GM21360 (cell line): ENCODE results near the gene JPT2.

Experiments
- ATAC-seq: cut with Tn5 transposase; IDR thresholded peaks from one replicate; pipeline ENCODE4 v1.9.1; 2021; ENCODE audit warnings: mild to moderate bottlenecking, moderate library complexity; ENCODE audit not compliant: unreplicated experiment

JPT2 gene

DNA sequence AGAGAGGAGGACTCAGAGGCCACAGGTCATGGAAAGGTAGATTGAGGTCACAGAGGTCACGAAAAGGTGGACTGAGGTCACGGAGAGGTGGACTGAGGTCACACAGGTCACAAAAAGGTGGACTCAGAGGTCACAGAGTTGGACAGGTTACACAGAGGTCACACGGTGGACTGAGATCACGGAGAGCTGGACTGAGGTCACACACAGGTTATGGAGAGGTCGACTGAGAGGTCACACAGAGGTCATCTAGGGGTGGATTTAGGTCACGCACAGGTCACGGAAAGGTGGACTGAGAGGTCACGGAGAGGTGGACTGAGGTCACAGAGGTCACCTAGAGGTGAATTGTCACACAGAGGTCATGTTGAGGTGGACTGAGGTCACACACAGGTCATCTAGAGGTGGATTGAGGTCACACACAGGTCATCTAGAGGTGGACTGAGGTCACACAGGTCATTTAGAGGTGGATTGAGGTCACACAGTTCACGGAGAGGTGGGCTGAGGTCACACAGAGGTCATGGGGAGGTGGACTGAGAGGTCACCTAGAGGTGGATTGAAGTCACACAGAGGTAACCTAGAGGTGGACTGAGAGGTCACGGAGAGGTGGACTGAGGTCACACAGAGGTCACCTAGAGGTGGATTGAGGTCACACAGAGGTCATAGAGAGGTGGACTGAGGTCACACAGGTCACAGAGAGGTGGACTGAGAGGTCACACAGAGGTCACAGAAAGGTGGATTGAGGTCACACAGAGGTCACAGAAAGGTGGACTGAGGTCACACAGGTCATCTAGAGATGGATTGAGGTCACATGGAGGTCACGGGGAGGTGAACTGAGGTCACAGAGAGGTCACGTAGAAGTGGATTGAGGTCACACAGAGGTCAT, 26.7 kb upstream of the JPT2 start:
- no peak for ATAC-seq

DNA sequence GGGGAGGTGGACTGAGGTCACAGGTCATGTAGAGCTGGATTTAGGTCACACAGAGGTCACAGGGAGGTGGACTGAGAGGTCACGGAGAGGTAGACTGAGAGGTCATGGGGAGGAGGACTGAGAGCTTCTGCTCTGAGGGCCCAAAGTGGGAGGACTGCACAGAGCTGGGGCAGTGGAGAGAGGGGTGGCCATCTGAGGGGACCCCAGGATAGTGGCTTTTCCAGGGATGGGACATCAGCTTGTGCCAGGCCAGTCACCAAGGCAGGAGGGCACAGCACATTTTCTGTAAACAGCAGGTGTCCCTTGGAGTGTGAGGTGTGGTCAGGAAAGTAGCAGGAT, 26.1 kb upstream of the JPT2 start:
- ATAC-seq: no peak

DNA sequence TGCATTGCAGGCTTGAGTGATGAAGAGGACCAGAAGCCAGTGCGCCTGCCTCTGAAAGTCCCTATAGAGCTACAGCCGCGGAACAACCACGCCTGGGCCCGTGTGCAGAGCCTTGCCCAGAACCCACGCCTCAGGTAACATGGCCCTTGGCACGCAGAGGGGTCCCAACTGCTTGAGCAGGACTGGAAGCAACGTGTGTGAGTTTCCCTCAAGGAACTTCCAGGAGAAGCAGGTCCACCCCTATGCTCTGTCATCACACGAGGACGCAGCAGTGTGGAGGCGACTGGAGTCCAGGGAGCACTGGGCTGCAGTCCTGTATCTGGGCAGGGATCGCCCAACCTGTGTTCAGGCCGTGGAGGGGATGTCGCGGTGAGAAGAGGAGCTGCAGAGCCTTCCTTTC, 25.1 kb upstream of the JPT2 start:
- ATAC-seq: no peak

GRCh38 chr16:1654505-1655268, 23.4 kb upstream of the JPT2 start:
- no peak for ATAC-seq

GRCh38 chr16:1655269-1655807, 22.7 kb upstream of the JPT2 start:
- ATAC-seq: no peak

- no peak for ATAC-seq
Observed at GRCh38 chr16:1655909-1656807, 21.9 kb upstream of the JPT2 start.

DNA sequence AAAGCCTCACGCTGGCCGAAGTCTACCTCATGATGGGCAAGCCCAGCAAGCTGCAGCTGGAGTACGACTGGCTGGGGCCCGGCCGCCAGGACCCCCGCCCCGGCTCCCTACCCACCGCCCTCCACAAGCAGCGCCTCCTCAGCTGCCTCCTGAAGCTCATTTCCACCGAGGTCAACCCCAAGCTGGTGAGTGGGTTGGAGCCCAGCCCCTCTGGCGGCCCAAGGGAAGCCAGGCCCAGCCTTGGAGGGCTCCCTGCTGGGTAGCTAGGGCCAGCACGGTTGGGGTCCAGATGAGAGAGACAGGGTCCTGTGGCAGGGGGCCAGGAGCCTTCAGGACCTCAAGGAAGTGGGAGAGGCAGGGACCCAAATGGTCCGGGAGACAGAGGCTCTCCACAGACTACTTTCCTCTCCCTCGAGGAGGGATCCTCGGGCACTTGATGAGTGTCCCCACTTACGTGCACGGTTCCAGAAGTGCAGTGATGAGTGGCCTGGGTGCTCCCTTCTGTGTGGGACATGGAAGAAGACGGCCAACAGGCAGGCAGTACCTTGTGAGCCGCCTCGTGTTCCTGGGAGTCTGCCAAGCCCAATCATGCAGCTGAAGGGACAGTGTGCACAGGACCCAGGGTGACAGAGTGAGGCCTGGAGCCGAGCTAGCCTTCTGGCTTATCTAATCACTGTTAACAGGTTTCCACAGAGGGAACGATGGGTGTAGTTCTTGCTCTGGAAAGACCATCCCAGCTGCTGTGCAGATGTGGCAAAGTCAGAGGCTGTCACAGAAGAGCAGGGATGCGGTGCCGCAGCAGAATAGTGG, 21.1 kb upstream of the JPT2 start:
- ATAC-seq: no peak

DNA sequence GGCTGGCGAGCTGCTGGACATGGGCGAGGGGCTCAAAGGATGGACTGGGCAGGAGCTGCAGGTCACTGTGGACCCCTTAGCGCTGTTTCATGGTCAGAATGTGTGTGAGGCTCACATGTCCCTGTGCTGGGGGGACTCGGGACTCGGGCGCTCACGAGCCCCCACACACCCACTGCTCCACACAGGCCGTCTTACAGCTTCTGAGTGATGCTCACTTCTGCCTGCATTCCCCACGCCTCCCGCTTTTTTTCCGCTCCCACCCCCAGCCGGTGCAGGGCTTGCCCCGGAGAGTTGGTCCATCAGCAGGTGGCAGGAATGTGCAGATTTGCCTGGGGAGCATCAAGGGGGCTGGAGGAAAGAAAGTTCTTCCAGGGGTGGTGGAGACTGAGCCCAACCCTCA, 20.2 kb upstream of the JPT2 start:
- no peak for ATAC-seq

- no peak for ATAC-seq
Observed at GRCh38 chr16:1659031-1659430, 19.0 kb upstream of the JPT2 start.

- ATAC-seq: no peak
Observed at GRCh38 chr16:1661826-1662225, 16.3 kb upstream of the JPT2 start.

GRCh38 chr16:1662543-1662942, 15.5 kb upstream of the JPT2 start:
- no peak for ATAC-seq

DNA sequence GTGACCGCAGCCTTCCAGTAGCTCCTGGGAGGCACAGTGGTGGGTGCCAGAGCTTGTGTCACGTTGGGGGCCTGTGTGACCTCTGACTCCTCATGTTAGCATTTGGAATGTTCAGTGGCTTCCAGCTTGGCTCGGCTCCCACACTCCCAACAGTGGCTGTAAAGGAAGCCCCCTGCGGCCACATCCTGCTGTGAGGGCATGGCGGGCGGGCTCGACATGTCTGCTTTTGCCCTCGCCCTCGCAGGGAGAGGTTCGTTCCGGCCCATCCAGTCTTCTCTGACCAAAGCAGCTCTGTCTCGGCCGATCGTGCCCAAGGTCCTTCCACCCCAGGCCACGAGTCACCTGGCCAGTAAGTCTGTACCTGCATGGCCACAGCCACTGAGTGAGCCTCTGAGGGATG, 12.2 kb upstream of the JPT2 start:
- no peak for ATAC-seq

- ATAC-seq: no peak
Observed at GRCh38 chr16:1666316-1666715, 11.8 kb upstream of the JPT2 start.

DNA sequence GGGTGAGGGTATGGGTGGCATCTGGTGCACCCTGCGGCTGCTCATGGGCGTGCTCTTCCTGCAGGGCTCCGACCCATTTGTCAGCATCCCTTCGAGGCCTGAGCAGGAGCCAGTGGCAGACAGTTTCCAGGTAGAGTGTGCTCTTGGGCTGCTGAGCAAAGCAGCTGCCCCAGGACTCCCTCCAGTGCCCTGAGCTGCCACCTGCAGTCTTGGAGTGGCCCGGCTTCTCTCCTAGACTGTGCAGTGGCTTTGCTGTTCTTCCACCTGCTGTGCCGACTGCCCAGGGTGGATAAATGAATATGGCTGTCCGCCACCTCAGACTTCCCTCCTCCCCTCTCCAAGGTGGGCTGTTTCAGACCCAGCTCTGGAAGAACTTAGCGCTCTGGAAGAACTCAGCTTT, 10.8 kb upstream of the JPT2 start:
- no peak for ATAC-seq

- ATAC-seq: no peak
Observed at GRCh38 chr16:1667916-1668315, 10.2 kb upstream of the JPT2 start.

DNA sequence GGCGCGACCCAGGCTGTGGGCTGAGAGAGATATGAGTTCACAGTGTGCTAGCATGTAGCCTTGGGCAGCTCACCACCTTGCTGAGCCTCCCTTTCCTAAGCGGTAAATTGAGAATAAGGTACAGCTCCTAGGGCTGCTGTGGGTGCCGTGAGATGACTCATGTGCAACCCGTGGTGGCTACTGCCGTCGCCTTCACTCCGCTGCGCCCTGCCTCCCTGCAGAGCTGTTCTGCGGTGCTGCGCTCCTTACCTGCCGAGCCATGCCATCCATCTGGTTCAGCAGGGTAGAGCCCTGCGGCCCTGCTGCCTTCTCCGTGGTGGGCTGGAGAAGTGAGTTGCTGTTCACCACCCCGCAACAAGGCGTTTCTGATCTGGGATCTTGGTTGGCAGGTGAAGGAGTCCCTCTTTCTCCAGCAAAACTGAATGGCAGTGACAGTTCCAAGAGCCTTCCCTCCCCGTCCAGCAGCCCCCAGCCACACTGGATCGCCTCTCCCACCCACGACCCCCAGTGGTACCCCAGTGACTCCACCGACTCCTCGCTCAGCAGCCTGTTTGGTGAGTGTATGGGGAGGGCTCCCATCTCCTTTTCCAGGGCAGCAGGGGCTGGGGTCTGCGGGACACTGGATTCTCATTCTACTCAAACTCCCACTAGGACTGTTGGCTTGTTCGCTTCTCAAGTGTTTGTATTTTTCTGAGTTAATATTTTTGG, 9.3 kb upstream of the JPT2 start:
- no peak for ATAC-seq

GRCh38 chr16:1669698-1670097, 8.4 kb upstream of the JPT2 start:
- no peak for ATAC-seq

DNA sequence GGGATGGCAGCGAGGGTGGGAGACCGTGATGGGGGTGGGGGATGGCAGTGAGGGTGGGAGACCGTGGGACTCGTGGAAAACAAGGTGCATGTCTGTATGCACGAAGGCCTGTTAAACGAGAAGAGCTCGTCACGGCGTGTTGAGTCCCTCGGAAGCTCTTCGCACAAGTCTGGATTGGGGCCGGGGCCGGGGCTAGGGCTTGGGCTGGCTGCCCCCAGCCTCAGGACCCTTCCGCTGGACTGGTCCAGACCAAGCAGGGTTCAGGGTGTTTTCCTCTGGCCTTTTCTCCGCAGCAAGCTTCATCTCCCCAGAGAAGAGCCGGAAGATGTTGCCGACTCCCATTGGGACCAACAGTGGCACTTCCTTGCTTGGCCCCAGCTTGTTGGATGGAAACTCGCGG, 7.7 kb upstream of the JPT2 start:
- ATAC-seq: no peak

DNA sequence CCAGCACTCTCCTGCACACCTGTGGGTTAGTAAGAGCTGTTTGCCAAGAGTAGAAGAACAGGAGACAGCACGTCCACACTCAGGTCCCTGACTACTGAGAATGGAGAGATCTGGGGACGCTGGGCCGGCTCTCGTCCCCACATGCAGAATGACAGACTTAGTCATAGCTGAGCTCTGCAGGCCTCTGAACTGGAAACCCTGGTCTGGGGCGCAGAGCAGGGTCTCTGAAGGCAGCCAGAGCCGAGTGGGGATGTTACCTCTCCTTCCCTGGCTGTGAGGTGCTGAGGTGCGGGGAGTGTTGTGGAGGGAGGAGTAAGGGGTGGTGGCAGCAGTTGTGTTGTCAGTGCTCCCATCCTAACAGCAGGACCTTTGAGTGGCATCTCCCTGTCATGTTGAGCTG, 7.2 kb upstream of the JPT2 start:
- no peak for ATAC-seq
